ENCODE data around the gene PDE6C. TPM values are rescaled to one million over a fixed set of nuclear protein-coding genes. Genes with fewer than 3 reads are reported as not detected.
"Not testable (repeated sequence)": the region's sequence is repeated elsewhere in the genome, so short reads cannot be mapped to it uniquely, and the experiment has no call there.

The PDE6C gene
- total RNA-seq, 4 donors from 2014 or later, result not detected

DNA sequence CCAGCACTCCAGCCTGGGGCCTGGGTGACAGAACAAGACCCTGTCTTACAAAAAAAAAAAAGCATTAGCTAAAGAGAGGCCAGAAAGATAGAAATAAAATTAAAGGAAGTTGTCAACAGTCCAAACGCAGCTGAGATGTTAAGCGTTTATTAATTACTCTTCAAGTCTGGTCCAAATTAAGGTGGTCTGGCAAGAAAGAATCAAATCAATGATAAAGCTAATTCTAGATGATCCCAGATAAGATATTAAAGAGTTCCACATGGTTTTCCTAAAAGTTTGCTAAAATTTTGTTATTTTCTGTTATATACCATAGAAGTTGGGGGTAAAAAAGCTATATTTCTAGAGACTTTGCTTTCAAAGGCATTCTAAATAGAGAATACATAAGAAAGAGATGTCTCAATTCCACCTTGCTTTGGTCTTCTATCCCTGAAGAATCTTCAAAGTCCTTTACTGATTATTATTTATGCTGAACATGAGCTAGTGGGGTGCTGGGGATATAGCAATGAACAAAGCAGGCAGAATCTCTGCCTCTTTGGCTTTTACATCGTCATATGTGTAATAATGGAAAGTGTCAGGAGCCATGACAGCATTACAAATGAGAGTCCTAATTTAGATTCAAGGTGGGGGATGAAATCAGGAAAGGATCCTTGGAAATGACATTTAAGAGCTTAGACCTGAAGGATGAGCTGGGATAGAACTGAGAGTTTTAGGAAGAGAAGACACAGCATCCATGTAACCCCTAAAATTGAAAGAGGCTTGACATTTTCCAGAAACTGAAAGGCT, 66.7 kb downstream of the PDE6C start:
- H3K27me3 ChIP-seq, result no peaks in the 10 kb centered on the region
- H3K36me3 ChIP-seq, result peaks cover 0 to 59% (median 7%) of the 10 kb centered on the region in 3 donors
- TF ChIP-seq POLR2A (IDR thresholded peaks at IDR 0.05) (no peak), EP300 (IDR thresholded peaks at IDR 0.05) (no peak)
- TF ChIP-seq, protein P1, sequence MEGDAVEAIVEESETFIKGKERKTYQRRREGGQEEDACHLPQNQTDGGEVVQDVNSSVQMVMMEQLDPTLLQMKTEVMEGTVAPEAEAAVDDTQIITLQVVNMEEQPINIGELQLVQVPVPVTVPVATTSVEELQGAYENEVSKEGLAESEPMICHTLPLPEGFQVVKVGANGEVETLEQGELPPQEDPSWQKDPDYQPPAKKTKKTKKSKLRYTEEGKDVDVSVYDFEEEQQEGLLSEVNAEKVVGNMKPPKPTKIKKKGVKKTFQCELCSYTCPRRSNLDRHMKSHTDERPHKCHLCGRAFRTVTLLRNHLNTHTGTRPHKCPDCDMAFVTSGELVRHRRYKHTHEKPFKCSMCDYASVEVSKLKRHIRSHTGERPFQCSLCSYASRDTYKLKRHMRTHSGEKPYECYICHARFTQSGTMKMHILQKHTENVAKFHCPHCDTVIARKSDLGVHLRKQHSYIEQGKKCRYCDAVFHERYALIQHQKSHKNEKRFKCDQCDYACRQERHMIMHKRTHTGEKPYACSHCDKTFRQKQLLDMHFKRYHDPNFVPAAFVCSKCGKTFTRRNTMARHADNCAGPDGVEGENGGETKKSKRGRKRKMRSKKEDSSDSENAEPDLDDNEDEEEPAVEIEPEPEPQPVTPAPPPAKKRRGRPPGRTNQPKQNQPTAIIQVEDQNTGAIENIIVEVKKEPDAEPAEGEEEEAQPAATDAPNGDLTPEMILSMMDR (IDR thresholded peaks at IDR 0.05), result no peak
- WGBS, 2 donors, result 81 to 86% methylated on average over 3 of the region's 3 CpGs
- no peak overlapping the region for H3K27ac ChIP-seq
- no peak for DNase-seq (ENCODE audit: low spot score in 2 of 2)
- no peak overlapping the region for H3K4me3 ChIP-seq
- no peaks in the 10 kb centered on the region for H3K4me1 ChIP-seq
- no peaks in the 10 kb centered on the region for H3K9me3 ChIP-seq

DNA sequence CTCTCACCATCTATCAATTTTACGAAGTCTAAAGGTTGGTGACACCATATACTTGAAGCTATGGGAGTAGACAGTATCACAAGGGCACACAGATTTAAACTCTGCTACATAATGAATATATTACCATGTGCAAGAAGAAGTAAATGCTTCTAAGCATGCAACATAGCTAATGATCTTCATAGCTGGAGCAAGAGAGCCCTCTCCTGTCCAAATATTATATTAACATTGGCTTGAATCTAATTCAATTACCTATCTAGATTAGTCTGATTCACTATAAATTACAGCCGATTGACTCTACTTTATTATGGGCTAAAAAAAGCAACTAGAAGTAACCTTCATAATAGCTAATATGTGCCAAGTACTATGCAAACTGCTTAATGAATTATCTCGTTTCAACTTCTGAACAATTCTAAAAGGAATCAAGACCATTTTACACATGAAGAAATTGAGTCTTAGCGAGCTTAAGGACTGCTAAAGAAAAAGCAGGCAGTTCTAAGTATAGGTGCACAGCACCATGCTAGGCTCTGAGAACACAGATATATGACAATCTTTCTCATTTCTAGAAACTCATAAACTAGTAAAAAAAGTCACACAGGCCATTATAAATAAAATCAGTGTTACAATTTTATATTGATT, 68.2 kb downstream of the PDE6C start:
- no peak for TF ChIP-seq POLR2A (IDR thresholded peaks at IDR 0.05)
- TF ChIP-seq, protein P1 (IDR thresholded peaks at IDR 0.05), result peak in 3 of 5 experiments; percentile 14 to 56 (median 35)
- no peak overlapping the region for H3K4me3 ChIP-seq
- peaks cover 0 to 54% (median 12%) of the 10 kb centered on the region in 3 donors for H3K36me3 ChIP-seq
- DNase-seq (ENCODE audit: low spot score in 2 of 2), result no peak
- no peaks in the 10 kb centered on the region for H3K4me1 ChIP-seq
- H3K9me3 ChIP-seq, result no peaks in the 10 kb centered on the region
- no peaks in the 10 kb centered on the region for H3K27me3 ChIP-seq
- H3K27ac ChIP-seq, result no peak overlapping the region
- 61 to 62% methylated on average over 4 of the region's 4 CpGs for WGBS, 2 donors

DNA sequence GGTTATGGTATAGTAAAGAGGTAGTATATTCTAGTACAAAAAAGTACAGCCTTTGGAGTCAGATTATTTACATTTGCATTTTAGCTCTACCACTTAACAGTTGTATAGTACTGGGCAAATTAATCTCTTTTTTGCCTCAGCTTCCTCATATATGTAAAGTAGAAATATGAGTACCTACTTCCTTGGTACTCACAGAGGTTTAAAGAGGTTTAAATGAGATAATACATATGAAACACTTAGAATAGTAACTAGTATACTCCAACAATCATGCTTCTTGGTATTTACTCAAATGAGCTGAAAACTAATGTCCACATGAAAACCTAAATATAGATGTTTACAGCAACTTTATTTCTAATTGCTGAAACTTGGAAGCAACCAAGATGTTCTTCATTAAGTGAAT, 75.4 kb downstream of the PDE6C start:
- Histone ChIP-seq H3K36me3 (peaks cover 0 to 55% (median 12%) of the 10 kb centered on the region in 3 donors), H3K27me3 (no peaks in the 10 kb centered on the region), H3K9me3 (no peaks in the 10 kb centered on the region), H3K4me3 (no peak overlapping the region), H3K4me1 (no peaks in the 10 kb centered on the region), H3K27ac (no peak overlapping the region)
- no peak for DNase-seq (ENCODE audit: low spot score in 2 of 2)
- TF ChIP-seq EP300 (IDR thresholded peaks at IDR 0.05) (no peak), POLR2A (IDR thresholded peaks at IDR 0.05) (no peak)
- TF ChIP-seq, protein P1 (IDR thresholded peaks at IDR 0.05), result no peak

DNA sequence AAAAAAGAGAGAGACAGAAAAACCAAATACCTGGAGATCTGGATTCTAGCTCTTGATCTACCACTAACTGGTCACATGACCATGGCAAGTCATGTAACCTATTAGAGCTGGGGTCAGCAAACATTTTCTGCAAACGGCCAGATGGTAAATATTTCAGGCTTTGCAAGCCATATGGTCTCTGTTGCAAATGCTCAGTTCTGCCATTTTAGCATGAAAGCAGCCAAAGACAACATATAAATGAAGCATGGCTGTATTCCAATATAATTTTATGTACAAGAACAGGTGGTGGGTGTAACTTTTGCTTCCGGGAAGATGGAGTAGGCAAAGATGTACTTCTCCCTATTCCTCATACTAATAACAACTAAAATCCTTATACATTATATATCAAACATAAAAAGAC, 83.4 kb downstream of the PDE6C start:
- peaks cover 0 to 77% (median 6%) of the 10 kb centered on the region in 3 donors for H3K36me3 ChIP-seq
- H3K27me3 ChIP-seq, result no peaks in the 10 kb centered on the region
- H3K27ac ChIP-seq, result no peak overlapping the region
- TF ChIP-seq POLR2A (IDR thresholded peaks at IDR 0.05), result no peak
- TF ChIP-seq, protein P1 (IDR thresholded peaks at IDR 0.05), result no peak
- H3K9me3 ChIP-seq, result no peaks in the 10 kb centered on the region
- peaks cover 0 to 35% (median 0%) of the 10 kb centered on the region in 4 donors for H3K4me1 ChIP-seq
- 46 to 49% methylated on average over 2 of the region's 2 CpGs for WGBS, 2 donors
- no peak overlapping the region for H3K4me3 ChIP-seq
- DNase-seq (ENCODE audit: low spot score in 2 of 2), result no peak

DNA sequence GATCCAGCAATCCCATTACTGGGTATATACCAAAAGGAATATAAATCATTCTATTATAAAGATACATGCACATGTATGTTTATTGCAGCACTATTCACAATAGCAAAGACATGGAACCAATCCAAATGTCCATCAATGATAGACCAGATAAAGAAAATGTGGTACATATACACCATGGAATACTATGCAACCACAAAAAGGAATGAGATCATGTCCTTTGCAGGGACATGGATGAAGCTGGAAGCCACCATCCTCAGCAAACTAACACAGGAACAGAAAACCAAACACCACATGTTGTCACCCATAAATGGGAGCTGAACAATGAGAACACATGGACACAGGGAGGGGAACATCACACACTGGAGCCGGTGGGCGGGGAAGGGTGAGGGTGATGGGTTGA, 84.2 kb downstream of the PDE6C start:
- not testable (repeated sequence) for H3K27me3 ChIP-seq; H3K4me3 ChIP-seq; DNase-seq (ENCODE audit: low spot score in 2 of 2); H3K27ac ChIP-seq; H3K9me3 ChIP-seq
- 92 to 98% methylated on average over 2 of the region's 2 CpGs for WGBS, 2 donors
- Histone ChIP-seq H3K36me3 (peaks cover 0 to 70% (median 0%) of the 10 kb centered on the region in 3 donors), H3K4me1 (peaks cover 0 to 43% (median 3%) of the 10 kb centered on the region in 4 donors)

Data from tibial nerve (tissue), 4 donors.